ENCODE measurements around the gene HIF1A.
"Not testable (repeated sequence)": the region's sequence is repeated elsewhere in the genome, so short reads cannot be mapped to it uniquely, and the experiment has no call there.

HIF1A gene

GRCh38 chr14:61706096-61706690 is 10.9 kb downstream of the HIF1A start:
- in situ Hi-C loops (cut with HindIII; ENCODE audit: low sequenced_read_pairs), result no loop called here

DNA sequence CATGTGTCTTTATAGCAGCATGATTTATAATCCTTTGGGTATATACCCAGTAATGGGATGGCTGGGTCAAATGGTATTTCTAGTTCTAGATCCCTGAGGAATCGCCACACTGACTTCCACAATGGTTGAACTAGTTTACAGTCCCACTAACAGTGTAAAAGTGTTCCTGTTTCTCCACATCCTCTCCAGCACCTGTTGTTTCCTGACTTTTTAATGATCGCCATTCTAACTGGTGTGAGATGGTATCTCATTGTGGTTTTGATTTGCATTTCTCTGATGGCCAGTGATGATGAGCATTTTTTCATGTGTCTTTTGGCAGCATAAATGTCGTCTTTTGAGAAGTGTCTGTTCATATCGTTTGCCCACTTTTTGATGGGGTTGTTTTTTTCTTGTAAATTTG is 12.5 kb downstream of the HIF1A start:
- in situ Hi-C loops (cut with HindIII; ENCODE audit: low sequenced_read_pairs), result not testable (repeated sequence)

GRCh38 chr14:61708693-61709092 is 13.4 kb downstream of the HIF1A start:
- in situ Hi-C loops (cut with HindIII; ENCODE audit: low sequenced_read_pairs), result not testable (repeated sequence)

- in situ Hi-C loops (cut with HindIII; ENCODE audit: low sequenced_read_pairs), result no loop called here
Measured at GRCh38 chr14:61710853-61711817, 15.8 kb downstream of the HIF1A start.

- in situ Hi-C loops (cut with HindIII; ENCODE audit: low sequenced_read_pairs), result no loop called here
Measured at GRCh38 chr14:61712137-61712536, 16.8 kb downstream of the HIF1A start.

DNA sequence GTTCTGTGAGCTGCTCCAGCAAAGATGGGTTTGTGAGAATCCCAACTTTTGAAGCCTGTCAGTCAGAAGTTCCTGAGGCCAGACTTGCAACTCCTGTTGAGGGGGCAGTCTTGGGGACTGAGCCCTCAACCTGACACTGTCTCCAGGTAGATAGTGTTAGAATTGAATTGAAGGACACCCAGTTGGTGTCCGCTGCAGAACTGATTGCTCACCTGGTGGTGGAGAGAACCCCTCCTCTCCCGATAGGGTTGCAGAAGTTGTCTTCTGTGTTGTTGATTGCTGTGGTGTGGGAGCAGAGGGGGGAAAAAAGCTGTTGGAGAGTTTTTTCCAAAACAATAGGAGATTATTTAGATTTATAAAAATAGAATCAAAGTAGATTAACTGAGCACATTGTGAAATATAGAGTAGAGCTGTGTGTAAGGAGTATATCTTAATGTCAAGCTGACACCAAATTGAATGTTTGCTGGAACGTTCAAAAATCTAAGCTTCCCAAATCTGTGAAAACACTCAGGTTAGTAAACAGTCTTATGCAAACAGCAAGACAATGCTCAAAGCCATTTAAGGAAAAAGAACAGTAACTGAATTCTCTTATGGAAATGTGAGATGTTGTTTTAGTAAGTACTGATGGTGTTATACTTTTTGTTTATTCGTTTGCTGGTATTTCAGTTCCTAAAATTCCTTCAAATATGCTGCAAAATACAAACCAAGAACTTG is 18.6 kb downstream of the HIF1A start:
- in situ Hi-C loops (cut with HindIII; ENCODE audit: low sequenced_read_pairs), result no loop called here

DNA sequence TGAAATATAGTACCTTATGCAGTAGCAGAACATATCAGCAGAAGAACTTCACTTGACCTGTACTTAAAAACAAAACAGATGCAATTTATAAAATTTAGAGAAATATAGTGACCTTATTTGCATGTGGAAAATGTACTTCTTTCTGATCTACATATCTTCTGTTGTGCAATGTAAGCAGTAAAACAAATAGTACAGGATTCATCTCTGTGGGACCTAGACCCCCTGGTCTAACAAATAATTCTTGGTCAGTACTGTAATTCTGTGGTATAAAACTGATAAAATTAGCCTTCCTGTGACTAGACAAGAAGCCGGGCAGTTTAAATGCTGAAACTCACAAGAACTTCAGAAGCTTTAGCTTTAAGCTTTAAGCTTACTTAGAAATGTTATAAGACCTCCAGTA is 21.6 kb downstream of the HIF1A start:
- in situ Hi-C loops (cut with HindIII; ENCODE audit: low sequenced_read_pairs), result no loop called here

- in situ Hi-C loops (cut with HindIII; ENCODE audit: low sequenced_read_pairs), result no loop called here
Measured at GRCh38 chr14:61718039-61718438, 22.7 kb downstream of the HIF1A start.

DNA sequence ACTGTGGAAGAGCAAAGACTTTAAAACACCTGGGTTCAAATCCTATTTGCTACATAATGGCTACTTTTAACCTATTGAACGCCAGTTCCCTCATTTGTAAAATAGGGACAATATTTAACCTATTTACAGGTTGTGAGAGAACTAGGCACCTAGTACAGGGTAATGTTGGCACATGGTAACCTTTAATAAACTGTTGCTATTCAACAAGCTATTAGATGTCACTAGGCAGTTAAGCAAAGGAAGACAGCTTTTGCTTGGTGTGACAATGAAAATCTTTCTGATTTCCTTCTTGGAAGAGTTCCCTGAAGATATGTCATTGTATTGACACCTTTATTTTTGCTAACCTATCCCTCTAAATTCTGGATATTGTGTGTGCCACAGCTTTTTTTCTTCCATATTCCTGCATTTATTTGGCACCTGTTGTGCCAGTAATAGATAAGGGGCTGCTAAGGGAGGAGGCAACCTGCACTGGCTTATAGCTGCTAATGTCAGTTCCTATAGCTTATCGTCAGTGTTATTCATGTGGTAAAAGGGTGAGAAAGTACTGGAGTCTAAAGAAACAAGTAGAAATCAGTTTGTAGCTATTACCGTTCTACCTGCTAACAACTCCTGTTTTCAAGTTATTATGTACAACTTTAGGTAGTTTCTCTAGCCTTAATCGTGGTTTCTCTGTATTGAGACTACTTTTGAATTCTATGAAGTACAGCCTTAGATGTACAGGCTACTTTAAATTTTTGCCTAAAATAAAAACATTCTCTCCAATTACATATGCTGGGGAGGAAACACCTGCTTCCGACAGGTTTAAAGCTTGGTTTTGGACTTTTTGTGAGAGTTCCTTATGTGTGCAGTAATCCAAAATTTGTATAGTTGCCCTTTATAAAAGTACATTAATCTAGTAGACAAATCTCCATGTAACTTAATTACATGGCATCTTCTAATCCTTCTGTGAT is 24.3 kb downstream of the HIF1A start:
- in situ Hi-C loops (cut with HindIII; ENCODE audit: low sequenced_read_pairs), result no loop called here

DNA sequence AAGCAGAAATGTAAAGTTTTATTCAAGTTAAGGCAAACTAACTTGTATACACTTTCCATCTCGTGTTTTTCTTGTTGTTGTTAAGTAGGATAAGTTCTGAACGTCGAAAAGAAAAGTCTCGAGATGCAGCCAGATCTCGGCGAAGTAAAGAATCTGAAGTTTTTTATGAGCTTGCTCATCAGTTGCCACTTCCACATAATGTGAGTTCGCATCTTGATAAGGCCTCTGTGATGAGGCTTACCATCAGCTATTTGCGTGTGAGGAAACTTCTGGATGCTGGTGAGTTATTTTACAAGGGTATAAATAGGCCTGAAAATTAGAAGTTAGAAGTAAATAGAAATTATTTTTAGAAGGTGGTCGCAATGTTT is 25.0 kb downstream of the HIF1A start:
- in situ Hi-C loops (cut with HindIII; ENCODE audit: low sequenced_read_pairs), result no loop called here

DNA sequence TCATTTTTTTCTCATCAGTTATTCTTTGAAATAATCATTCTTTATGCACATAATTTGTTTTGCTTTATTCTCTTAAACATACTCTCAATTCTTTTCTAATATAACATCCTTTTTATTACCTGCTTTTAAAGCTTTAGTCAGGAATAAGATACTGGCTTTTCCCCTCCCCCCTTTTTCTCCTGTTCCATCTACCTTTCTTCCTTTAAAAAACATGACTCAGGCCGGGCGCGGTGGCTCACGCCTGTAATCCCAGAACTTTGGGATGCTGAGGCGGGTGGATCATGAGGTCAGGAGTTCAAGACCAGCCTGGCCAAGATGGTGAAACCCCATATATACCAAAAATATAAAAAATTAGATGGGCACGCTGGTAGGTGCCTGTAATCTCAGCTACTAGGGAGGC is 25.4 kb downstream of the HIF1A start:
- in situ Hi-C loops (cut with HindIII; ENCODE audit: low sequenced_read_pairs), result no loop called here

- in situ Hi-C loops (cut with HindIII; ENCODE audit: low sequenced_read_pairs), result no loop called here
Measured at GRCh38 chr14:61724133-61724532, 28.8 kb downstream of the HIF1A start.

- in situ Hi-C loops (cut with HindIII; ENCODE audit: low sequenced_read_pairs), result loop anchor here (25.0 kb wide), 1 partner anchor 240 kb away; no protein-coding TSS in a partner anchor
Measured at GRCh38 chr14:61726778-61727658, 31.7 kb downstream of the HIF1A start.

DNA sequence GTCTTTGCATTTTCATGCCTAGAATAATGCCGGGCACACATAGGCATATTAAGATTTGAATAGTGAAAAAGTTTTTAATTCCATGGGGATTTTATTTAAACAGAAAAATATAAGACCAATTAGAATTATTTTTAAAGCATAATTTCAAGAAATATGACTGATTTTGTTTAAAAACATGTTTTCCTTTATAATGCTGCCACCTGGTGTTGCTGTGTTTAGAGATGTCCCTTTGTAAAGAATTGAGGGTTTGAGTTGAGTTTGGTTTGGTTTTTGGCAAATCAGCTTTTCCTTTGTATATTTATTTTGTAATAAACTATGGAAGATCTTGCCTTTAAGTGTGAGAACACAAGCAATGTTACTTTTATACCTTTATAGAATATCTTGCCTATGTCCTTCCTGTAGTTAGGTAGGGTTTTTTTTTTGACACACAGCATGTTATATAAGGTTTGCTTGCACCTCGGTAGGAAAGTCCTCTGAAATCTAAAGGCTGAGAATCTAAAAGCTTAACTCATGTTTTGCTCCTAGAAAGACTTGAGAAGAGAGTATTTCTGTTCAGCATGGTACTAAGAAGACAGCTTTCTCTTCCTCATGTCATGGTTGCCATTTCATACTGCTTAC is 35.6 kb downstream of the HIF1A start:
- in situ Hi-C loops (cut with HindIII; ENCODE audit: low sequenced_read_pairs), result loop anchor here (25.0 kb wide), 1 partner anchor 244 kb away; no protein-coding TSS in a partner anchor

DNA sequence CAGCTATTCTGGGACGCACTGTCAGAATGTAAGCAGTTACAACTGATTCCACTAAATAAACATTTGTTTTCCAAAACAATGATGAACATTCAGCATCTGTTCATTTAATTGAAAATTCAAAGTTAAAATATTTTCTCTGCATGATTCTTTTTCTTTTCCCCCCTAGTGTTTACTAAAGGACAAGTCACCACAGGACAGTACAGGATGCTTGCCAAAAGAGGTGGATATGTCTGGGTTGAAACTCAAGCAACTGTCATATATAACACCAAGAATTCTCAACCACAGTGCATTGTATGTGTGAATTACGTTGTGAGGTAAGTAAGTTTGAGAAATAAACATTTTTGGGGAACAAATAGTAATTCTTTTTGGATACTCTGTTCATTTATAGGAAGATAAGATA is 38.7 kb downstream of the HIF1A start:
- in situ Hi-C loops (cut with HindIII; ENCODE audit: low sequenced_read_pairs), result loop anchor here (25.0 kb wide), 1 partner anchor 247 kb away; no protein-coding TSS in a partner anchor

DNA sequence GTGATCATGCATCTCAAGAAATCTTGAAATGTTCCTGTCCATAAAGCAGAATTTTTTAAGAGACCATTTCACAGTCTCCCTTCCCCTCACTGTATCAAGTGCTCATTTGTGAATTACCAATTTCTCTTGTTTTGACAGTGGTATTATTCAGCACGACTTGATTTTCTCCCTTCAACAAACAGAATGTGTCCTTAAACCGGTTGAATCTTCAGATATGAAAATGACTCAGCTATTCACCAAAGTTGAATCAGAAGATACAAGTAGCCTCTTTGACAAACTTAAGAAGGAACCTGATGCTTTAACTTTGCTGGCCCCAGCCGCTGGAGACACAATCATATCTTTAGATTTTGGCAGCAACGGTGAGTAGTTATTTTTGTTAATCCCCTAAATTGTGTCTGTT is 41.4 kb downstream of the HIF1A start:
- in situ Hi-C loops (cut with HindIII; ENCODE audit: low sequenced_read_pairs), result loop anchor here (25.0 kb wide), 1 partner anchor 249 kb away; no protein-coding TSS in a partner anchor

DNA sequence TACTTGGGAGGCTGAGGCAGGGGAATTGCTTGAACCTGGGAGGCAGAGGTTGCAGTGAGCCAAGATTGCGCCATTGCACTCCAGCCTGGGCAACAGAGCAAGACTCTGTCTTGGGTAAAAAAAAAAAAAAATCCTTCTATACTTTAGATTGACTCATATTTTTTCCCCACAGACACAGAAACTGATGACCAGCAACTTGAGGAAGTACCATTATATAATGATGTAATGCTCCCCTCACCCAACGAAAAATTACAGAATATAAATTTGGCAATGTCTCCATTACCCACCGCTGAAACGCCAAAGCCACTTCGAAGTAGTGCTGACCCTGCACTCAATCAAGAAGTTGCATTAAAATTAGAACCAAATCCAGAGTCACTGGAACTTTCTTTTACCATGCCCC is 42.6 kb downstream of the HIF1A start:
- in situ Hi-C loops (cut with HindIII; ENCODE audit: low sequenced_read_pairs), result loop anchor here (25.0 kb wide), 1 partner anchor 251 kb away; no protein-coding TSS in a partner anchor

GRCh38 chr14:61739133-61739532 is 43.8 kb downstream of the HIF1A start:
- in situ Hi-C loops (cut with HindIII; ENCODE audit: low sequenced_read_pairs), result loop anchor here (25.0 kb wide), 1 partner anchor 252 kb away; no protein-coding TSS in a partner anchor

DNA sequence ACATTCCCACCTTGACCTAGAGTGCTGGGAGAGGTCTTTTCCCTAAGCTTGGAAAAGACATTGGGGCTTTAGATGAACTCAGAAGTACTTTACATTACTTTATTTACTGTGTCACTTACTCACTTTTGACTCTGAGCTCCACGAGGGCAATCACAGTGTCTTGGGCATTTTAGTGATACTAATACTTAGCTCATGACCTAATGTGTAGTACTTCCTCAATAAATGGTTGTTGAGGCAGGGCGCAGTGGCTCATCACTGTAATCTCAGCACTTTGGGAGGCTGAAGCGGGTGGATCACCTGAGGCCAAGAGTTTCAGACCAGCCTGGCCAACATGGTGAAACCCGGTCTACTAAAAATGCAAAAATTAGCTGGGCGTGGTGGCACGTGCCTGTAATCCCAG is 47.1 kb downstream of the HIF1A start:
- in situ Hi-C loops (cut with HindIII; ENCODE audit: low sequenced_read_pairs), result loop anchor here (25.0 kb wide), 1 partner anchor 255 kb away; no protein-coding TSS in a partner anchor

Data from DLD1 (cell line).